Frontal cortex (tissue), 4 donors: ENCODE measurements around the gene MYRFL. TPM values are rescaled to one million over a fixed set of nuclear protein-coding genes. Genes with fewer than 3 reads are reported as not detected.

Source experiments
- DNase-seq, 2 donors: peaks; one replicate each; pipeline ENCODE4 v3.0.0; 2012; ENCODE audit warnings: low spot score in 2 of 2
- FAIRE-seq: peaks from 2 replicates; lab custom pipeline; 2012; peaks lifted over from hg19 to GRCh38; lab: Jason Lieb, UNC
- total RNA-seq: library from RNA; depleted of rRNA; stranded (reverse); fragments of >200 nt; gene quantifications from one replicate; pipeline ENCODE4 v1.2.3, GENCODE V29; 2014
- donor health status: control.
- donor health status: control.
- donor health status: control.

The MYRFL gene
- total RNA-seq, 1 donor from 2014 or later = 0.82 TPM

DNA sequence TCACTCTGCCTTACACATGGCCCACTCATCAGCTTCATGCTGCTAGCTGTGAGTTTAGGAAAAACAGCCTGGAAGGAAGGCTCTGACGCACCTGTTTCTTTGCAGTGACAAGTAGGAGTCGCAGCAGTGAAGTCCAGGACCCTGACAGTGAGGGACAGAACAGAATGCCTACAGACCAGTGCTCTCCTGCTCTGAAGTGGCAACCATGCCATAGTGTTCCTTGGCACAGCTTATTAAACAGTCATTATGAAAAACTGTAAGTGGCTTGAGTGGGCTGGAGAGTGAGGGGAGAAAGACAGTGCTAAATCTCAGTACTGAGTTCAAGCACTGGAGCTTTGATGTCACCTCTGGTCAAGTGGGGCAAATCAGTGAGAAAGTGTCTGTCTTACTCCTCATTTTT, 61.7 kb downstream of the MYRFL start:
- DNase-seq = no peak
- no peak for FAIRE-seq

DNA sequence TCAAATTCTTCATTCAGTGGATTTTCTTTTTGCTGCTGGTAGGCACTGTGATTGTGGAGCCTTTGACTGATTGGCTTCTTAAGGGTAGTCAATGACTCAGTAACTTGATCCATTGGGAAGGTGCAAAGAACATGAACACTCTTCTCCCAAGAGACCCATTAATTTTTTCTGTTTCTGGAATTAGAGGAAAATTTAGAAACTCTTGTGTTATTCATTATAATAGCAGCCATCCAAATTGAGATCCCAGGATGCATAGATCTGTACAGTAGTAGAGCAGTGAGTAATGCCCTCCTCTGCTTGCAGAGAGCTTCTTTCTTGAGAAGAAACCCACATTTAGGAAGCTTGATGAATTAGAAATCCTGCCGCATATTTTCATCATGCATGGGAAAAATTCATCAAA, 63.9 kb downstream of the MYRFL start:
- FAIRE-seq = no peak
- DNase-seq = no peak

DNA sequence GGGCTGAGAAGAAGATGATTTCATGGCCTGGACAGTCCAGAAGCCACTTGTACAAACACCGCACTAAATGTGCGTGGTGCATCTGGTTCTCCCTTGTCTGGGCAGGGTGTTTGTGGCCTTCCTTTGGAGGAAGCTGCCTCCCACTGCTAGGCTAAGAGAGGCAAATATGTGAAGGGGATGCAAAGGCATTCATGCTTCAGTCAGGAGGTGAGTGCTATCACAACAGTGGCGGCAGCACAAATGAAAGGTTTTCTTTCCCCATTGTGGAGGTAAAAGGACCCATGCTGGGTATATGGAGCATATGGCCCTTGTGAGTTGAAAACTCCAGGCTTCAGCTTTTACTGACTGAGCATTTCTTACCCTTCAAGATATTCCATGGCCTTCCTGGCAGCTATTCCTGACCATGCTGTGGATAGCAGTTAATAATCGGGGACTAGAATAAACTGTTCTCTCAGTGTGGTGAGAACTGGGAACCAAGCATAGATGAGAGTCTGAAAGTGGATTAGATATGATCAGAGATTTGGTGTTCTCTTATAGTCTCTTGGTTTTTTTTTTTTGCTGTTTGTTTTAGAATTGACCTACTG, 69.9 kb downstream of the MYRFL start:
- FAIRE-seq (no peak), DNase-seq (no peak)

DNA sequence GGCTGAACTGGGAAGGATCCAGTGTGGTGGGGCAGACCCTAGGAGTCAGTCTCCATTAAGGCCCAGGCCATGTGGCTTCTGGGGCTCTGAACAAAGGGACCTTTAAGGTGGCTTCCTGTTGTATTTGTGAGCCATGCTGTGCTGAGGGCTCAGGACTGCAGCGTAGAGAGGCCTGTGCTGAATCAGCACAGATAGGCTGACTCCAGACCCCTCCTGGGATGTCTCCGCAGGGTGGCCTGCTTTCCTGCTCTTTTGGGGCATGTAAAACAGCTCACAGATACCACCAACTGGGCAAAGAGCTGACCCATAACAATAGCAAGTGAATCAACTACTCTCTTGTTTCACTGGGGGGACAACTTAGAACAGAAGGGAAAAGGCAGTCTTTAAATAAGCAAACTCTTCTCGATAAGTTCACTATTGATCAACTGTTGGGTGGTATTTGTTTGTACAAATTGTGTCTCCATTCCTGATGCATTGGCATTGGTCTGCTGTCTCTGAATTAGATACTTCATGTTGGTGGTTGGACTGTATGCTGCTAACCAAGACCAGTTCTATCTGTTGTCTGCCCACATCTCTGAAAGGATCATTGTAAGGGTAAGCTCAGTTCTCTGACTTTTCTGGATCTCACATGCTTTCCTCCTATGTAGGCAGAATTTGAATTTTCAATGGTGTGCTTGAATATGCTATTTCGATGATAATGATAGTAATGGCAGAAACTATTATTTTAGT, 71.8 kb downstream of the MYRFL start:
- FAIRE-seq = no peak
- DNase-seq = no peak

DNA sequence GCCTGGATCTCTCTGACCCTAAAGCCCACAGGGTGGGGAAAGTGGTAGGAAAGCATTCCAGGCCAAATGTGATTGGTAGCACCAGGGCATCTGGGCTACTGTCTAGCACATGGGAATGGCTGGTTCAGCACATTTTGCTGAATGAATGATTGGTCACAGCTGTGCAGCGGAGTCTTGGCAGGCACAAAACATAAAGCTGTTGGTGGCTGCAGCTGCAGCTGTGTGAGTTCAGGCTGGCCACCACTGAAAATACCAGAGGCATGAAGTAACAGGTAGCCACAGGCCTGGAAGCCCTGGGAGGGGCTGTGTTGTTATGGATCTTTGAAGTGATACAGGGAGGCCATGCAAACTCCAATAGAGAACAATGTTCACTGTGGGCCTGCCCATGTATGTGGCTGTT, 72.7 kb downstream of the MYRFL start:
- FAIRE-seq = no peak

DNA sequence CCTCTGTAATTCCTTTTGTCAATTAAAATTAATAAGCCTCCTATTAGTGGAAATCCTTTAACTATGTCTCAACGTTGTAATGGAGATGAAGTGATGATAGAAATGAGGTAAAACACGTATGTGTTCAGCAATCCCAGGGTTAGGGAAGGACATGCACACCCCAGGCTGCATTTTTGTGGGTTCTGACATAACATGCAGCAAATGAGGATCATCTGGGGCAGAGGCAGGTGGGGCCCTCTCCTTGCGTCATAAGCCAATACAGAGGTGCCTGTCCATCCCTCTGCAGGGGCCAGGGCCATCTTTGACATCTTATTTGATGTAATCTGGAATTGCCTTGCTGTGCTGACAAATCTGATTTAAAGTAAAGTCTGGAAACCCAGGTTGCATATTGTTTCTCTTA, 73.2 kb downstream of the MYRFL start:
- DNase-seq (no peak), FAIRE-seq (no peak)

More for the DNA sequence above, 72.7 kb downstream of the MYRFL start:
- no peak for DNase-seq

DNA sequence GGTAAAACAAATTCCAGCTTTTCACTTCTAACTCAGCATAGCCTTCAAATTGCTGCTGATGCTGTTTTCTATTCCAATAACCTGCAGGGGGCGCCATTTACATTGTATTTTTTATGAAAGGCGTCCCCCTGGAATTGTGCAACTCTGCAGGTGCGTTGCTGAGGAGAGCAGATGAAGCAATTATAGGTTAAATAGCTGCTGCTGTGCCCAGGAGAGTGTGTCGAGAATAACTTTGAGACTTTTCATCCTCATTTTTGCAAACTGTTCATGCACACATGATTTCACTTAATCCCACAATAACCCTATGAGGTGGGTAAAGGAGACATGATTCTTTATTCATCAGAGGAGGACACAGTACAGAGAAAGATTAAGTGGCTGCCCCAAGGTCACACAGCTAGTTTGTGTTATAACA, 75.7 kb downstream of the MYRFL start:
- FAIRE-seq (no peak), DNase-seq (peak in 1 of 2 donors; percentile 12)

DNA sequence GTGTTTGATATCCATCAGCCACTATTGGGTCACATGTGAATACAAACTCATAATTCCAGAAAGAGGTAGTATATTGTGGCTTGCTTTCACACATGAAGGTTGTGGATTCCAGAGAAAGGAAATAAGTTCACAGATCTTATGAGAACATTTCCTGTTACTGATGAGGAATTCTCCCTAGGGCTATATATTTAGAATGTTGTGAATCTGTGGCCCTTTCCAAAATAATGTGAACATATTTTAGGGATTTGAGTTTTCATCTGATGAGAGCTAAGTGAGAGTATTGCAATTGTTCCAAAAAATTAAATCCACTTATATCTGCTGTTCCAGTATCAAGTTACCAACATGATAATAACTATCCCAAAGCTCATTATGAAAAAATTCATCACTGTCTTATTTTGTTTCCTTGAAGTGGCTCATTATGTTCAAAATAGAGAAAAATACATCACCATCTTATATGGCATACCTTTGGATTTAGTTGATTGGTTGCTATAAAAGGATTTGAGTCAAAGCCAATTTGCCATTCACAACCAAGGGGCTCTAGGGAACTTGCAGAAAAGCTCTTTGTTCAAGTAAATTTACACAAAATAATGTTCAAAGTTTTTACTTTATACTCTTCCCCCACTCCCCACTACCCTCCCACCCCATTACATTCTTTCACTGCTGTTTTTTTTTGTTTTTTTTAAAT, 76.3 kb downstream of the MYRFL start:
- FAIRE-seq (no peak), DNase-seq (no peak)

DNA sequence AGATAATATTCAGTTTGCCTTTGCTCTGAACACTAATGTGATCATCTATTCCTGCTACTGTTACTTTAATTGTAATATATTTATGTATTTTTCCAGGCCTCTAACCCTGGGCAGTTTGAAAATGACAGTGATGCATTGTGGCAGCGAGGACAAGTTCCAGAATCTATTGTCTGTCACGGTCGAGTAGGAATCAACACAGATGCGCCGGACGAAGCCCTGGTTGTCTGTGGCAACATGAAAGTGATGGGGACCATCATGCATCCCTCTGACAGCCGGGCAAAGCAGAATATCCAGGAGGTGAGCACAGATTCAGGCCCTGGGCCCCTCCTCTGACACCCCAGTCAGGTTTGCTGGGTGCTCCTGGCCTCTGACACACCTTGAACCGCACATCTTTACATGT, 78.5 kb downstream of the MYRFL start:
- DNase-seq = no peak
- no peak for FAIRE-seq

DNA sequence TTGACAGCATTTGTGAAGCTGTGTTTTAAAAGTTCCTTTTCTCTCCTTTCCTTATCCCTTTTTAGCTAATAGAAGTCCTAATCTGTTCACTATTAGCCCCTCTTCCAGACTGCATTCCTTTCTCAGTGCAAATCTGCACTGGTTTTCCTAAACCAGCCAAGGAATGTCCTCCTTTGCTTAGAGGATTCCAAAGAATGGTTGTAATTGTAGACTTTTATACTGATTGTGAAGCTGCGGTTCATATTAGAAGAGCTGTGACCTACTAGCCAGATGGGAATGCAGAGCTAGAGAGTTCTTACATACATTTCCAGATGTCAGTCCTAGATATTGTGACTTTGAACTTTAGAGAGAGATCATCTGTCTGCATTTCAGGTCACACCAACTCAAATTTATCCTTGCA, 79.8 kb downstream of the MYRFL start:
- DNase-seq (no peak), FAIRE-seq (no peak)

DNA sequence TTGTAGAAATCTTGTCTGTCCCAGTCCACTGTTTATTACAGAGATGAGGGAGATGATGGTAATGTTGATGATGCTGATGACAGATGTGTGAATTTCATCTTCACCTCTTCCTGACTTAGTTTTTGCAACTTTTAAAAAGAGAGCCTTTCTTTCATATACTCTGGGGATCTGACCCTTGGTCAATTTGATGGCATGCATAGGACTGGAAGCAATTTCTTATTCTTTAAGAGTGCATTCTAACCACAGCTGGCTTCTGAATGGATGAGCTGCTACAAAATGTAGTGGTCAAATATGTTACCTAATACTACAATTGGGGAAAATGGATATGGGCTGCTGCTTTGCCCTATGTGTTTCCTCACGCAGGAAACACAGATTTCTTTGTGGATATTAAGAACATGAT, 80.8 kb downstream of the MYRFL start:
- FAIRE-seq (no peak), DNase-seq (no peak)

DNA sequence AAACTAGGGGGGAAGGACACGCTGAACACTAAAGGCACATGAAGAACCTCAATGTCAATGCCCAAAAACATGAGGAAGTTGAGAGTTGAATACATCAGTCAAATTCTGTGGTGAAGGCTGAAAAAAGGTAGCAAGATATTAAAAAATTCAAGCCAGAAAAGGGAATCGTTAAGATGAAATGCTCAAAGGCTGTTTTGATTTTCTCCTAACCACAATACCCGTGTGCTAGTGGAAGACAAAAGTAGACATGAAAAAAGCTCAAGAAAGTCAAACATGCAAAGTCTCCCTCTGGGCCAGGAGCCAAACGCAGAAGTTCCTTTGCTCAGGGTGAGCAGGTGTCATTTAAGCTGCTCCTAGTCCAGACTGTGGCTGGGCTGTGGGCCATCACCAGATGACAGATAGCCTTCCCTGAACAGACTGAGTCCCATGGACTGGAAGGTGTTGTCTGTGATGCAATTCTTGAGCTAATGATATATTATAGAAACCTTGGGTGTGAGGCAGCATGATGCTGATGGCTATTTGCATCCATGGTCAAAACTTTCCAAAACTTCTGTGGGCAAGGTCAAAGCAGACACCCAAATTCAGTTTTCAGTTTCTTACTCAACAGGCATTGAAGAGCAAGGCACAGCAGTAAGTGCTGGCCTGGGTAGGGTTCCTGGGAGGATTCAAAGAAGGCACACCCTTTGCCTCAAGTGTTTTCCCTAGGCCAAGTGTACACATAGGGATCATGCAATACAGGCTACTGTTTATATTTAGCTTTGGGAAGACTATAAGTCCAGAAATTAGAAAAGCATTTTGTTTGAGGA, 81.6 kb downstream of the MYRFL start:
- FAIRE-seq = no peak
- DNase-seq = no peak

DNA sequence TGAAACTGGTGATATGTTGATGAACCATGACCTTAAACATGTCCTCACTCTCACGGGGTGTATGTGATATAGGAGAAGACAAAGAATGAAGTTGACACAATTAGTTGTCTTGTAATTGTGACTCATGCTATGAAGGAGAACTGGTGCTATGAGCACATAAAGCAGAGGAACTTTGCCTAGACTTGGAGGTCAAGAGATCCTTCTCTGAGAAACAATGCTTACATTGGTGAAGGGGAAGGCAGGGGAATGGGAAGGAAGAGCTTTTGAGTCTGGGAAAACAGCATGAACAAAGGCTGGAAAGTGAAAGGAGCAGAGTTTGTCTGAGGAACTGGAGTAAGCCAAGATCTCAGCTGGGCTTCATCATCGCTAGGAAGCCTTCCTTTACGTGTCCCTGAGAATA, 83.2 kb downstream of the MYRFL start:
- DNase-seq (no peak), FAIRE-seq (no peak)

DNA sequence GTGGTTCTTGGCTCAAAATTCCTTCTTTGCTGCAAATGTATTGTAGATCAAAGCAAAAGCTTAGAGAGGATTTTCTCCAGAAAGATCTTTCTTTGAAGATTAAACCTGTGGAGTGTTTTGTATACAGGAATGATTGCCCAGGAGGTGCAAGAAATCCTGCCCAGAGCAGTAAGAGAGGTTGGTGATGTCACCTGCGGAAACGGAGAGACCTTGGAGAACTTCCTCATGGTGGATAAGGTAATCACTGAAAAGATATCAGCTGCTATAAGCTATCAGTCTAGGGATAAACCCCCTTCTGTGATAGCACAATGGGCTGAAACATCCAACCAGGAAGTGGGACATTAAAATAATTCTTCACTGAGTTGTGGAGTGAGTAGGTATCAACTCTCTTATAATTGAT, 85.7 kb downstream of the MYRFL start:
- no peak for FAIRE-seq
- DNase-seq = no peak

DNA sequence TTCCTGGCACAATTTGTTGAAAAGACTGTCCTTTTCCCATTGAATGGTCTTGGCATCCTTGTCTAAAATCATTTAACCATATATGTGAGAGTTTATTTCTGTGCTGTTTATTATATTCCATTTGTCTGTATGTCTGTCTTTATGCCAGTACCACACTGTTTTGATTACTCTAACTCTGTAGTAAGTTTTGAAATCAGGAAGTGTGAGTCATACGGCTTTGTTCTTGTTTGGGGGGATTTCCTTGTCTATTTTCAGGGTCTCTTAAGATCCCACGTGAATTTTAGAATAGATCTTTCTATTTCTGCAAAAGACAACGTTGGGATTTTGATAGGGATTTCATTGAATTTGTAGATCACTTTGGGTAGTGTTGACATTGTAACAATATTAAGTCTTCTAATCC, 88.5 kb downstream of the MYRFL start:
- FAIRE-seq (no peak), DNase-seq (no peak)

DNA sequence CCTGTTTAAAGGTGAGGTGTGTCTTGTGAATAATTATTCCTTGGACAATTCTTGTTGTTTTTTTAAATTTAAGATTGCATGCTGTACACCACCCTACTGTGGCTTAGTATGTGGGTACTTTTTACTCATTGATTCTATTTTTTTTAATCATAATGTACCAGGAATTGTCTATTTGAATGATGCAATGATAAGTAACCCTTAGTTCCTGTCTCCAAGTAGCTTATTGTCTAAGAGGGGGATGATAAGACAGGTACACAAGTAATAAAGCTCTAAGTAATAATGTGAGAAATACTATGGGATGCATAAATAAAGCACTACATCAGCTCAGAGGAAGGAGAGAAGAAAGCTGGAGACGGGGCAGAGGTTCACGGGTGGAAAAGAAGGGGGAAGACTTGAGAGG, 90.9 kb downstream of the MYRFL start:
- no peak for FAIRE-seq
- no peak for DNase-seq

DNA sequence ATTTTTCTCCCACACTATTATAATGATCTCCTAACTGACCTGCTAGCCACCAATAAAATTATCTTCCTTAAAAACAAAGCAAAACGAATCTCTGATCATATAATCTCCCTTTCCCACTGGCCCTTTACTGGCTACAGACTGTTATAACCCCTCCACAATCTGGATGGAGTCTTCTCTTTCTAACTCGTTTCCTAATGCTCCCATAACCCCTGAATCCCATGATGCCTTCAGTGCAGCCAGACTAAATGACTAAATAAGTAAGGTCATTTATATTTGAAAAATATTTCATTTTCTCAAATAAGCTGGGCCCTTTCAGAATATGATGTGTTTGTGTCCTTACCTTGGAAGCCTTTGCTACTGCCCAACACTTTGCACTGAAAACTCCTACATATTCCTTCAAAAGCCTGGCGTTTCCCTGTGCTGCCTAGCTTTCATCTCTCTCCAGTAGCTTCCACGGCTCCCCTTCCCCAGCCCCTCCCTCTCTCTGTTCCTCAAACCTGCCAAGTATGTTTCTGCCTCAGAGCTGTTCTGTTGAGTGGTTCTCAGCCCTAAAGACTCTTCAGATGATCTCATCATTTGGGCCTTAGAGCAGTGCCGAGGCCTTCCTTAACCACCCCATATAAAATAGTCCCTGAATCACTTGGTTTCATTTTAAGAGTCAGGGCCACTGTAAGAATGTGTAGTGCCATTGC, 91.7 kb downstream of the MYRFL start:
- no peak for FAIRE-seq
- DNase-seq = no peak

DNA sequence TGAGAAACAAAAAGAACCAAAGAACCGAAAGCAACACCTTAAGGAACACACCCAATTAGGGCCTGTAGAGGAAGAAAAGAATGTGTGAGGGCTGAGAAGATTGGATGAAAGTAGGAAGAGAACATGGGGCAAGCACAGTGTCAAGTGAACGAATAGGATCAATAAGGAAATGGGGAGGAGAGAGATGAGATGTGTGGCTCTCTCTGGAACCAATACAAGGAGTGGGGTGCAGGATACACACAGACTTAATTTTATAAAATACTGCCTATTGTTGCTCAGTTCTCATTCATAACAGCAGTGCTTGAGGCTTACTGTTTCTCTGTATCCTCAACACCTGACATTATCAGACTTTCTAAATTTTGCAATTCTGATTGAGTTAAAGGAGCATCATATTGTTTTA, 93.3 kb downstream of the MYRFL start:
- DNase-seq (no peak), FAIRE-seq (no peak)

DNA sequence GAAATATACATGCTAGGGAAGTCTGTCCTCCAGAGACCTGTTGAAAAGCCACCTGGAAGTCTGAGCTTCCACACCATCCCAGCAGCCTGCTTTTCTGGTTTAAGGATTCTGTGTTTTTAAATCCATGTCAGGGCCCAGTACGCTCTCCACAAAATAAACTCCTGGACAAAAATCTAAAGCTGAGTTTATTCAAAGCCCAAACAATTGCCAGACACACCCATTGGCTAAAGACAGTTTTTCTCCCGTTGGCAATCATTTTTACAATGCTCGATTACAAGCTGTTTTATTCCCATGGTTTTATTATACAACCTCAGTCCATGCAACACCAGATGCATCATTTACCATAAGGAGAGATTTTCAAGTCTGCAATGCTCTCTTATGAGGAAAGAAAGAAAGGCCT, 94.5 kb downstream of the MYRFL start:
- FAIRE-seq = no peak

DNA sequence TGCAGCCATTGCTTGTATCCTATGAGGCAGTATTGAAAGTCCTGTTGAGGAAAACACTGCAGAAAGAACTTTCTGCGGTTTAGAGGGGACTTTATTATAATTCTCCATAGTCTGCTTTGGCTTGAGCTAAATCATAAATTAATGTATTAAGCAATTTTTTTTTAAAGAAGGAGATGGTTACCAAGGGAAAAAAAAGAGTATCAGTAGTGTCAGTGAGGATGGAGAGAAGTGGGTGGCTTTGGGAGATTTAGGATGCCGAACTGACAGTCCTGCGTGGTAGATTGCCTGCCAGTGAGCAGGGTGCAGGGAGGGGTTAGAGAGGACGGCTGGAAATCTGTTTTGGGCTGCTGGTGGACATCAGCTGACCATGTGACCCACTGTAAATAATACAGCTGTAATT, 96.8 kb downstream of the MYRFL start:
- no peak for FAIRE-seq
- no peak for DNase-seq

More for the DNA sequence above, 94.5 kb downstream of the MYRFL start:
- no peak for DNase-seq
